Caki2 (cell line): ENCODE data around the gene SARDH. TPM values are rescaled to one million over a fixed set of nuclear protein-coding genes. Genes with fewer than 3 reads are reported as not detected.

Experiments
- DNase-seq: peaks from one replicate; pipeline ENCODE4 v3.0.0-alpha.2; 2015; ENCODE audit warnings: low read depth
- in situ Hi-C: cut with HindIII; loops from 2 replicates; pipeline ENCODE4 v1.10.0; 2016; ENCODE audit warnings: low sequenced_read_pairs, low pct_unique_long_range_greater_than_20kb, mixed read lengths
- total RNA-seq: library from RNA; depleted of rRNA; stranded (reverse); fragments of >200 nt; shearing (Covaris generic); gene quantifications from 2 replicates; pipeline ENCODE4 v1.2.3, GENCODE V29; 2014; ENCODE audit warnings: low replicate concordance

The SARDH gene
- total RNA-seq, 1 experiment from 2014 or later, result 13.0 TPM

GRCh38 chr9:133699546-133699945 lies 38.6 kb downstream of the SARDH start:
- in situ Hi-C loops, result no loop called here
- DNase-seq, result no peak

- in situ Hi-C loops, result no loop called here
- DNase-seq, result no peak
Observed at GRCh38 chr9:133696071-133696472, 42.1 kb downstream of the SARDH start.

GRCh38 chr9:133694686-133695085 lies 43.5 kb downstream of the SARDH start:
- in situ Hi-C loops, result no loop called here
- no peak for DNase-seq

GRCh38 chr9:133693703-133694529 lies 44.2 kb downstream of the SARDH start:
- in situ Hi-C loops, result no loop called here
- no peak for DNase-seq

GRCh38 chr9:133693116-133693515 lies 45.0 kb downstream of the SARDH start:
- in situ Hi-C loops, result no loop called here
- no peak for DNase-seq

GRCh38 chr9:133692364-133692985 lies 45.7 kb downstream of the SARDH start:
- no peak for DNase-seq
- in situ Hi-C loops, result no loop called here

- DNase-seq, result no peak
- in situ Hi-C loops, result no loop called here
Observed at GRCh38 chr9:133691626-133692363, 46.4 kb downstream of the SARDH start.

GRCh38 chr9:133691191-133691590 lies 47.0 kb downstream of the SARDH start:
- in situ Hi-C loops, result no loop called here
- DNase-seq, result no peak

GRCh38 chr9:133690081-133690561 lies 48.0 kb downstream of the SARDH start:
- no peak for DNase-seq
- in situ Hi-C loops, result no loop called here

GRCh38 chr9:133689151-133689763 lies 48.9 kb downstream of the SARDH start:
- DNase-seq, result no peak
- in situ Hi-C loops, result no loop called here

GRCh38 chr9:133687856-133688761 lies 50.0 kb downstream of the SARDH start:
- in situ Hi-C loops, result no loop called here
- DNase-seq, result no peak

GRCh38 chr9:133686642-133687575 lies 51.2 kb downstream of the SARDH start:
- no peak for DNase-seq
- in situ Hi-C loops, result no loop called here

GRCh38 chr9:133685653-133686609 lies 52.2 kb downstream of the SARDH start:
- in situ Hi-C loops, result no loop called here
- DNase-seq, result no peak

GRCh38 chr9:133684936-133685361 lies 53.2 kb downstream of the SARDH start:
- in situ Hi-C loops, result no loop called here
- no peak for DNase-seq

- in situ Hi-C loops, result no loop called here
- DNase-seq, result no peak
Observed at GRCh38 chr9:133684121-133684935, 53.8 kb downstream of the SARDH start.
